ENCODE results near the gene TCP10L. TPM values are rescaled to one million over a fixed set of nuclear protein-coding genes. Genes with fewer than 3 reads are reported as not detected.
"Not testable (repeated sequence)": the region's sequence is repeated elsewhere in the genome, so short reads cannot be mapped to it uniquely, and the experiment has no call there.

TCP10L gene
- total and polyA plus RNA-seq, 7 experiments from 2014 or later = 0.13 to 1.4 (median 0.54) TPM; not detected in 1

DNA sequence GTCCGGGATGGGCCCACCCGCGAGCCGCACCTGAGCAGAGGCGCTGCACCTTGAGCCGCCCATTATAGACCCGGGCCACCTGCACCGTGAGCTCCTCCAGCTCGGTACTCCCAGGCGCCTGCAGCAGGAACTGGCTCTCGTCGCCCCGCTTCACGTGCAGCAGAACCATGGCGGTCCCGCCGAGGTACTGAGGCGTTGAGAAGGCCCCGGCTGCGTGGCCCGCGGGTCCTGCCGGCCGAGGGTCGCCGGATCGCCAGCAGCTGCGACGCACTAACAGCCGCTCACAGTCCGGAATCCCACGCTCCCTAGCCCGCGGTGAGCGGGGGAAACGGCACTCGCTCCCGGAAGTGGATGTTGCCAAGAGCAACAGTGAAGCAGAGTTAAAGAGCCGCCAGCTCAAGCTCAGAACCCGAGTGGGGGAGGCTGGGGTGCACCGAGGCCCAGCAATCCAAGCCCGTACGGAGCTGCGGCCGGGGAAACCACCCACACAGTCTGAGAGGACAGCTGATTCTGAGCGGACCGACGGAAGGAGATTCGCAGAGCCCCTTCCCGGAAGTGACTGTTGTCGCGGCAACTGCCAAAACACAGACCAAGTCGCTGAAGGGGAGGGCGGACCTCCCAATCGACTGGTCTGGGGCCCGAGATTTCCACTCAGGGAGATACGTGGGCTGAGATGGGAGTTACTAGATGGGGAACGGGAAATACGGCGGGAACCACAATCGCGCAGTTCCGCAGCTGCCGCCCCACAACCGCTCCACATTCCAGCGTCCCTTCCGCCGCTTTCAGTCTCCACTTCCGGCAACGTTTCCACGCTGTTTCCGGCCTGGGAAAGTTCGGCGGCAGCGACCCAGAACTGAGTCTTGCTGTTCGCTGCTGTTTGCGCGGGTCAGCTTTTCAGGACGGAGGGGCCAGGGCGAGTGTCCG lies 27.0 kb upstream of the TCP10L start, which contains the start of gene CFAP298:
TSS of gene CFAP298 (minus strand) at position 303 of the 924 bp plus-strand sequence. CDS start at position 169, 134 bp downstream.
- Histone ChIP-seq H3K4me3 (ENCODE audit: low read length) (peak within 1 kb of the TSS; percentile 100), H3K27me3 (ENCODE audit: control insufficient read depth in 2 of 2, insufficient read depth in 2 of 2, low read length in 2 of 2) (no peaks in the 10 kb centered on the region), H3K36me3 (ENCODE audit: control insufficient read depth in 2 of 3, insufficient read depth in 3 of 3, low read length in 3 of 3) (peaks cover 0 to 15% (median 5%) of the 10 kb centered on the region in 3 experiments), H3K27ac (ENCODE audit: low read depth, low read length) (peak within 1 kb of the TSS; percentile 87), H3K9me3 (ENCODE audit: control insufficient read depth in 2 of 3, low read length in 3 of 3) (no peaks in the 10 kb centered on the region), H3K4me1 (ENCODE audit: control insufficient read depth in 2 of 2, insufficient read depth in 2 of 2, low read length in 2 of 2) (peaks cover 12% of the 10 kb centered on the region in 2 donors)
- Mint-ChIP-seq H3K4me1 (peaks cover 0 to 34% (median 12%) of the 10 kb centered on the region in 7 donors), H3K36me3 (peaks cover 0 to 10% (median 5%) of the 10 kb centered on the region in 5 donors), H3K27ac (peak within 1 kb of the TSS; percentile 90 to 98 (median 97)), H3K4me3 (peak within 1 kb of the TSS; percentile 95 to 98 (median 97)), H3K27me3 (peaks cover 0 to 15% (median 0%) of the 10 kb centered on the region in 5 donors), H3K9me3 (peaks cover 0 to 4% (median 0%) of the 10 kb centered on the region in 11 donors)
- CTCF ChIA-PET = interaction anchor here (0.6 kb wide), 1 partner anchor 113 kb away, joined by 3 read pairs; no protein-coding TSS in a partner anchor
- peak; percentile 97 for ATAC-seq
- peak; percentile 78 to 93 (median 89) for DNase-seq
- POLR2A ChIA-PET = interaction anchor here (0.5 to 2.2 kb wide), 11 partner anchors 13 to 867 kb away, joined by 3 to 7 read pairs (median 4); partner anchors contain the start of genes PAXBP1, SYNJ1, TMEM50B and URB1
- intact Hi-C loops (cut with micrococcal nuclease) = loop anchor here (1.0 to 10.0 kb wide), 14 partner anchors 44 to 2002 kb away; partner anchors contain the start of genes EVA1C (in 2 of the 2), GART (in 2 of the 2), SON (in 2 of the 2) and CRYZL1 (in 1 of the 2)

DNA sequence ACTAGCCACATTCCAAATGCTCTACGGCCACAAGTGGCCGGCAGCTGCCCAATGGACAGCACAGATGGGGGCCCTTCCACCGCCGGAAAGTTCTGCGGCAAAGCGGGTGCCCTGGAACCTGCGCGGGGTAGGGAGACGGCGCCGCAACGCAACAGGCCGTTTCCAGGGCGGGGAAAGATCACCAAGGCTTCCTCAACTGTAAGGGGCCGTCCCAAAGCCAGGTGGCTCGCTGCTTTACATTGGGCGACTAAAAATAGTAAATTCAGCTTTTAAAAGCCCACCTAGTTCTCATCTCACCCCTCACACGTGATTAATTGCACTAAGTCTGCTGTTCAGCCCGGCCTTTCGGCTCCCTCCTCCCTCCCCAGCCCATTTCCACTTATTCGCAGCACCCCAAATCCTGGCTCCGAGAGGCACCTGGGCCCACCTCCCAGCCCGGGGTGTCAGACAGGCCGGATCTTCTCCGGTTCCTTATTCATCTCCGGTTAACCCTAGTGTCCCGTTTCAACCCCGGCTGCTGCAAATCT lies 26.2 kb upstream of the TCP10L start:
- Mint-ChIP-seq H3K36me3 (peaks cover 0 to 14% (median 7%) of the 10 kb centered on the region in 5 donors), H3K4me1 (peaks cover 0 to 37% (median 13%) of the 10 kb centered on the region in 7 donors), H3K9me3 (peaks cover 0 to 4% (median 0%) of the 10 kb centered on the region in 11 donors), H3K4me3 (peak overlapping the region; percentile 95 to 98 (median 97)), H3K27me3 (peaks cover 0 to 15% (median 0%) of the 10 kb centered on the region in 5 donors), H3K27ac (peak overlapping the region; percentile 90 to 98 (median 97))
- ChIA-PET CTCF (interaction anchor here (0.6 kb wide), 1 partner anchor 121 kb away, joined by 3 read pairs; no protein-coding TSS in a partner anchor), POLR2A (interaction anchor here (0.5 to 2.2 kb wide), 6 partner anchors 12 to 219 kb away, joined by 3 to 7 read pairs (median 4); partner anchors contain the start of gene URB1)
- peak in 6 of 9 donors; percentile 3 to 46 (median 12) for DNase-seq
- no peak for ATAC-seq
- peak overlapping the region; percentile 87 for H3K27ac ChIP-seq (ENCODE audit: low read depth, low read length)
- H3K36me3 ChIP-seq (ENCODE audit: control insufficient read depth in 2 of 3, insufficient read depth in 3 of 3, low read length in 3 of 3) = peaks cover under 1 to 22% (median 5%) of the 10 kb centered on the region in 3 experiments
- H3K4me3 ChIP-seq (ENCODE audit: low read length) = peak overlapping the region; percentile 100
- intact Hi-C loops (cut with micrococcal nuclease) = loop anchor here (2.0 to 10.0 kb wide), 5 partner anchors 199 to 2003 kb away; partner anchors contain the start of genes CRYZL1 (in 1 of the 2), EVA1C (in 1 of the 2), ITSN1 (in 1 of the 2) and RCAN1 (in 1 of the 2)
- peaks cover 12% of the 10 kb centered on the region in 2 donors for H3K4me1 ChIP-seq (ENCODE audit: control insufficient read depth in 2 of 2, insufficient read depth in 2 of 2, low read length in 2 of 2)
- H3K27me3 ChIP-seq (ENCODE audit: control insufficient read depth in 2 of 2, insufficient read depth in 2 of 2, low read length in 2 of 2) = no peaks in the 10 kb centered on the region
- no peaks in the 10 kb centered on the region for H3K9me3 ChIP-seq (ENCODE audit: control insufficient read depth in 2 of 3, low read length in 3 of 3)

DNA sequence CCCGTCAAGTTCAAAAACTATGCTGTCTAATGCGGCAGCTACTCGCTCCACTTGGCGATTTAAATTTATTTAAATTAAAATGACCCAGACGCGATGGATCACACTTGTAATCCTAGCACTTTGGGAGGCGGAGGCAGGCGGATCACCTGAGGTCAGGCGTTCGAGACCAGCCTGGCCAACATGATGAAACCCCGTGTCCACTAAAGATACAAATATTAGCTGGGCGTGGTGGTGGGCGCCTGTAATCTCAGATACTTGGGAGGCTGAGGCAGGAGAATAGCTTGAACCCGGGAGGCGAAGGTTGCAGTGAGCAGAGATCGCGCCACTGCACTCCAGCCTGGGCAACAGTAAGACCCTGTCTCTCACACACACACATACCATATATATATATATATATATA lies 25.6 kb upstream of the TCP10L start:
- POLR2A ChIA-PET = interaction anchor here (0.7 to 1.0 kb wide), 2 partner anchors 196 to 219 kb away, joined by 3 read pairs; partner anchors contain the start of gene URB1
- Mint-ChIP-seq H3K4me3 (peak overlapping the region in 9 of 10 donors; percentile 32 to 98 (median 57)), H3K27me3 (peaks cover 0 to 12% (median 0%) of the 10 kb centered on the region in 5 donors), H3K36me3 (peaks cover 3 to 20% (median 10%) of the 10 kb centered on the region in 5 donors), H3K4me1 (peaks cover 5 to 40% (median 16%) of the 10 kb centered on the region in 7 donors)
- Histone ChIP-seq H3K4me1 (ENCODE audit: control insufficient read depth in 2 of 2, insufficient read depth in 2 of 2, low read length in 2 of 2) (peaks cover 12% of the 10 kb centered on the region in 2 donors), H3K36me3 (ENCODE audit: control insufficient read depth in 2 of 3, insufficient read depth in 3 of 3, low read length in 3 of 3) (peaks cover 3 to 28% (median 5%) of the 10 kb centered on the region in 3 experiments)
- not testable (repeated sequence) for DNase-seq; H3K27ac ChIP-seq (ENCODE audit: low read depth, low read length); H3K27me3 ChIP-seq (ENCODE audit: control insufficient read depth in 2 of 2, insufficient read depth in 2 of 2, low read length in 2 of 2); H3K27ac Mint-ChIP-seq; ATAC-seq; H3K4me3 ChIP-seq (ENCODE audit: low read length); H3K9me3 Mint-ChIP-seq; H3K9me3 ChIP-seq (ENCODE audit: control insufficient read depth in 2 of 3, low read length in 3 of 3)
- intact Hi-C loops (cut with micrococcal nuclease) = loop anchor here (2.0 to 10.0 kb wide), 5 partner anchors 199 to 2004 kb away; partner anchors contain the start of genes CRYZL1 (in 1 of the 2), EVA1C (in 1 of the 2), ITSN1 (in 1 of the 2) and RCAN1 (in 1 of the 2)
- CTCF ChIA-PET = interaction anchor here (0.6 kb wide), 1 partner anchor 121 kb away, joined by 3 read pairs; no protein-coding TSS in a partner anchor

DNA sequence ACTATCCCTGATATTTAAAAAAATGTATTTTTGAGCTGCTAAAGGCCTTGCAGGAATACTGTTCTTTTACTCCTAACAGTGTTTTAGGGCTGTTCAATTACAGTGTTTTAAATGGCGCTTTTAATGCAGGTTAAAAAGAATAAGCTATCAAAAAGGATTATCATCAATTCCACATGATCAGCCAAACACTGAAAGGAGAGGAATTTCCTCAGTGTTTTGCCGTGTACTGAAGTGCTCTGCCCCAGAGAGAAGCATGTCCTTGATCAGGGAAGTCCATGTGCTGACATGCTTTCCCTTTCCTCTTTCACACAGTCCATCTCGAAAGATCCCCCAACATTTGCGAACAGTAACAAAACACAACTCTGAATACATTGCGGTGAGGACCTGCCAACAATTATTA lies 23.5 kb upstream of the TCP10L start:
- Histone ChIP-seq H3K4me3 (ENCODE audit: low read length) (no peak overlapping the region), H3K4me1 (ENCODE audit: control insufficient read depth in 2 of 2, insufficient read depth in 2 of 2, low read length in 2 of 2) (peaks cover 12% of the 10 kb centered on the region in 2 donors), H3K27ac (ENCODE audit: low read depth, low read length) (no peak overlapping the region), H3K9me3 (ENCODE audit: control insufficient read depth in 2 of 3, low read length in 3 of 3) (no peaks in the 10 kb centered on the region), H3K27me3 (ENCODE audit: control insufficient read depth in 2 of 2, insufficient read depth in 2 of 2, low read length in 2 of 2) (no peaks in the 10 kb centered on the region), H3K36me3 (ENCODE audit: control insufficient read depth in 2 of 3, insufficient read depth in 3 of 3, low read length in 3 of 3) (peaks cover 7 to 49% (median 15%) of the 10 kb centered on the region in 3 experiments)
- H3K4me1 Mint-ChIP-seq = peaks cover 9 to 44% (median 21%) of the 10 kb centered on the region in 7 donors
- POLR2A ChIA-PET = interaction anchor here (1.0 kb wide), 1 partner anchor 8 kb away, joined by 4 read pairs; no protein-coding TSS in a partner anchor
- H3K9me3 Mint-ChIP-seq = peaks cover 0 to 4% (median 0%) of the 10 kb centered on the region in 11 donors
- CTCF ChIA-PET = no interaction called here
- H3K4me3 Mint-ChIP-seq = peak overlapping the region in 3 of 10 donors; percentile 5 to 39 (median 38)
- no peak for DNase-seq
- intact Hi-C loops (cut with micrococcal nuclease) = loop anchor here in 1 of 2 donors (10.0 kb wide), 1 partner anchor 744 kb away; no protein-coding TSS in a partner anchor
- ATAC-seq = no peak
- peaks cover 0 to 3% (median 0%) of the 10 kb centered on the region in 5 donors for H3K27me3 Mint-ChIP-seq
- peak overlapping the region in 1 of 9 donors; percentile 46 for H3K27ac Mint-ChIP-seq
- peaks cover 9 to 41% (median 20%) of the 10 kb centered on the region in 5 donors for H3K36me3 Mint-ChIP-seq

DNA sequence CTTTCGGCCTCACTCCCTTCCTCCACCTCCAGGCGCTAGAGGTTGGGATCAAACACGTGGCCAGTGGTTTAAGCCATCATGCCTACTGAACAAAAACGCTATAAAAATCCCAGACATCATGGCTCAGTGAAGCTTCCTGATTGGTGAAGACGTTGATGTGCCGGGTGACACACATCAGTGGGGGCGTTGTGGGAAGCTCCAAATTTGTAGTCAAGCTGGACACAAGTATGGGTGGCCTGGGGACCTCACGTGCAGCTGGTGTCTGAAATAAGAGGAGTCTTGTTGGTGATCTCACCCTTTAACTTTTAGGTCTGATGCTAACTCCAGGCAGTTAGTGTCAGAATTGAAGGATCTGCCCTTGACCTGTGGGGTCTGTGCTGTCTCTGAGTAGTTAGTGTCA lies 20.1 kb upstream of the TCP10L start:
- ChIA-PET CTCF (interaction anchor here (0.8 to 1.3 kb wide), 2 partner anchors 9 to 202 kb away, joined by 4 read pairs; no protein-coding TSS in a partner anchor), POLR2A (no interaction called here)
- Histone ChIP-seq H3K27me3 (ENCODE audit: control insufficient read depth in 2 of 2, insufficient read depth in 2 of 2, low read length in 2 of 2) (no peaks in the 10 kb centered on the region), H3K27ac (ENCODE audit: low read depth, low read length) (no peak overlapping the region), H3K9me3 (ENCODE audit: control insufficient read depth in 2 of 3, low read length in 3 of 3) (no peaks in the 10 kb centered on the region), H3K4me1 (ENCODE audit: control insufficient read depth in 2 of 2, insufficient read depth in 2 of 2, low read length in 2 of 2) (peaks cover 2 to 8% of the 10 kb centered on the region in 2 donors), H3K4me3 (ENCODE audit: low read length) (no peak overlapping the region), H3K36me3 (ENCODE audit: control insufficient read depth in 2 of 3, insufficient read depth in 3 of 3, low read length in 3 of 3) (peaks cover 14 to 67% (median 35%) of the 10 kb centered on the region in 3 experiments)
- intact Hi-C loops (cut with micrococcal nuclease) = loop anchor here in 1 of 2 donors (10.0 kb wide), 1 partner anchor 741 kb away; no protein-coding TSS in a partner anchor
- peaks cover 2 to 25% (median 20%) of the 10 kb centered on the region in 7 donors for H3K4me1 Mint-ChIP-seq
- DNase-seq (no peak), ATAC-seq (no peak)
- H3K9me3 Mint-ChIP-seq = no peaks in the 10 kb centered on the region
- H3K4me3 Mint-ChIP-seq = no peak overlapping the region
- no peaks in the 10 kb centered on the region for H3K27me3 Mint-ChIP-seq
- no peak overlapping the region for H3K27ac Mint-ChIP-seq
- peaks cover 17 to 61% (median 42%) of the 10 kb centered on the region in 5 donors for H3K36me3 Mint-ChIP-seq
